ENCODE results near the gene CHRNB4. TPM values are rescaled to one million over a fixed set of nuclear protein-coding genes. Genes with fewer than 3 reads are reported as not detected.

CHRNB4 gene
- total RNA-seq, 1 donor from 2014 or later, result not detected

- Histone ChIP-seq H3K9me3 (replicated peaks) (no peaks in the 10 kb centered on the region), H3K36me3 (no peaks in the 10 kb centered on the region), H3K4me3 (no peak overlapping the region), H3K27ac (replicated peaks) (no peak overlapping the region), H3K4me1 (no peaks in the 10 kb centered on the region), H3K27me3 (ENCODE audit: low read depth) (no peaks in the 10 kb centered on the region)
- no peak for TF ChIP-seq CTCF (IDR thresholded peaks at IDR 0.05; ENCODE audit: borderline replicate concordance)
- intact Hi-C loops (cut with micrococcal nuclease), result no loop called here
- DNase-seq, result no peak
Observed at GRCh38 chr15:78651930-78652615, 11.1 kb upstream of the CHRNB4 start.

- Histone ChIP-seq H3K4me3 (no peak overlapping the region), H3K36me3 (no peaks in the 10 kb centered on the region), H3K4me1 (no peaks in the 10 kb centered on the region), H3K27ac (replicated peaks) (no peak overlapping the region), H3K27me3 (ENCODE audit: low read depth) (no peaks in the 10 kb centered on the region), H3K9me3 (replicated peaks) (no peaks in the 10 kb centered on the region)
- TF ChIP-seq CTCF (IDR thresholded peaks at IDR 0.05; ENCODE audit: borderline replicate concordance), result no peak
- intact Hi-C loops (cut with micrococcal nuclease), result no loop called here
- DNase-seq, result no peak
Observed at GRCh38 chr15:78651007-78651406, 10.0 kb upstream of the CHRNB4 start.

- intact Hi-C loops (cut with micrococcal nuclease), result no loop called here
- Histone ChIP-seq H3K9me3 (replicated peaks) (no peaks in the 10 kb centered on the region), H3K4me3 (no peak overlapping the region), H3K4me1 (peaks cover 4% of the 10 kb centered on the region), H3K36me3 (no peaks in the 10 kb centered on the region), H3K27ac (replicated peaks) (no peak overlapping the region), H3K27me3 (ENCODE audit: low read depth) (no peaks in the 10 kb centered on the region)
- no peak for DNase-seq
- TF ChIP-seq CTCF (IDR thresholded peaks at IDR 0.05; ENCODE audit: borderline replicate concordance), result no peak
Observed at GRCh38 chr15:78650022-78650421, 9.0 kb upstream of the CHRNB4 start.

- DNase-seq, result no peak
- no peak overlapping the region for H3K27ac ChIP-seq (replicated peaks)
- H3K9me3 ChIP-seq (replicated peaks), result no peaks in the 10 kb centered on the region
- H3K4me3 ChIP-seq, result no peak overlapping the region
- H3K36me3 ChIP-seq, result no peaks in the 10 kb centered on the region
- intact Hi-C loops (cut with micrococcal nuclease), result loop anchor here (10.0 kb wide), 1 partner anchor 60 kb away; no protein-coding TSS in a partner anchor
- no peak for TF ChIP-seq CTCF (IDR thresholded peaks at IDR 0.05; ENCODE audit: borderline replicate concordance)
- peaks cover 19% of the 10 kb centered on the region for H3K27me3 ChIP-seq (ENCODE audit: low read depth)
- peaks cover 20% of the 10 kb centered on the region for H3K4me1 ChIP-seq
Observed at GRCh38 chr15:78645009-78645408, 4.0 kb upstream of the CHRNB4 start.

- no peak overlapping the region for H3K27ac ChIP-seq (replicated peaks)
- H3K9me3 ChIP-seq (replicated peaks), result no peaks in the 10 kb centered on the region
- H3K4me1 ChIP-seq, result peaks cover 20% of the 10 kb centered on the region
- DNase-seq, result no peak
- H3K36me3 ChIP-seq, result no peaks in the 10 kb centered on the region
- H3K4me3 ChIP-seq, result no peak overlapping the region
- no peak for TF ChIP-seq CTCF (IDR thresholded peaks at IDR 0.05; ENCODE audit: borderline replicate concordance)
- intact Hi-C loops (cut with micrococcal nuclease), result loop anchor here (10.0 kb wide), 1 partner anchor 62 kb away; no protein-coding TSS in a partner anchor
- H3K27me3 ChIP-seq (ENCODE audit: low read depth), result peaks cover 41% of the 10 kb centered on the region
Observed at GRCh38 chr15:78642331-78642730, 1.3 kb upstream of the CHRNB4 start.
